OCI-LY7 (cell line): ENCODE results near the gene EPX. TPM values are rescaled to one million over a fixed set of nuclear protein-coding genes. Genes with fewer than 3 reads are reported as not detected.

Source experiments
- BruUV-seq: library from RNA; stranded (reverse); fragments of 400-500 nt; replicated peaks from 2 replicates; lab custom pipeline; 2021; lab: Mats Ljungman, UMichigan
- CTCF ChIA-PET: fragments of 300-600 bp; sonication (Branson Sonifier 250); formaldehyde crosslinking; loops from one replicate; lab custom pipeline; 2022; ENCODE audit warnings: antibody characterized with exemption; ENCODE audit not compliant: unreplicated experiment; lab: Charles Lee
- POLR2A ChIA-PET: fragments of 300-600 bp; sonication (Branson Sonifier 250); formaldehyde crosslinking; loops from one replicate; lab custom pipeline; 2022; ENCODE audit warnings: antibody characterized with exemption; lab: Charles Lee
- DNase-seq: peaks from one replicate; pipeline ENCODE4 v3.0.0-alpha.2; 2015; ENCODE audit warnings: low spot score
- H2AFZ ChIP-seq: fragments of 200-600 bp; sonication (generic), shearing (Covaris generic); 2 replicates; pipeline ENCODE4 v1.6.1; 2014; ENCODE audit warnings: mild to moderate bottlenecking, antibody characterized with exemption, low read length, moderate library complexity
- H3K27ac ChIP-seq: fragments of 200-600 bp; sonication (generic); 2 replicates; pipeline ENCODE4 v1.5.1; 2014; ENCODE audit warnings: mixed run types, low read depth, mild to moderate bottlenecking, moderate library complexity, low read length, inconsistent platforms; ENCODE audit not compliant: poor library complexity, severe bottlenecking
- H3K36me3 ChIP-seq: fragments of 200-600 bp; sonication (generic); 2 replicates; pipeline ENCODE4 v1.6.1; 2014; ENCODE audit warnings: mild to moderate bottlenecking, antibody characterized with exemption, low read length, moderate library complexity, mixed read lengths; ENCODE audit not compliant: insufficient read depth
- H3K4me1 ChIP-seq: fragments of 200-600 bp; sonication (generic); 2 replicates; pipeline ENCODE4 v1.5.1; 2014; ENCODE audit warnings: mild to moderate bottlenecking, low read length; ENCODE audit not compliant: insufficient read depth, poor library complexity, severe bottlenecking
- H3K4me2 ChIP-seq: fragments of 200-600 bp; sonication (generic); 2 replicates; pipeline ENCODE4 v1.6.1; 2014; ENCODE audit warnings: mild to moderate bottlenecking, low read length
- H3K4me3 ChIP-seq: fragments of 200-600 bp; sonication (generic); 2 replicates; pipeline ENCODE4 v1.5.1; 2014; ENCODE audit warnings: mild to moderate bottlenecking, low read depth, low read length; ENCODE audit not compliant: poor library complexity, severe bottlenecking
- H3K79me2 ChIP-seq: fragments of 200-600 bp; sonication (generic); 2 replicates; pipeline ENCODE4 v1.6.1; 2016; ENCODE audit warnings: low read depth, mild to moderate bottlenecking, low read length, moderate library complexity, mixed read lengths; ENCODE audit not compliant: insufficient read depth
- H3K9me2 ChIP-seq: fragments of 200-600 bp; sonication (generic); 2 replicates; pipeline ENCODE4 v1.6.1; 2016; ENCODE audit warnings: mild to moderate bottlenecking, low read length, mixed read lengths; ENCODE audit not compliant: insufficient read depth
- H3K9me3 ChIP-seq: fragments of 200-600 bp; sonication (generic); 2 replicates; pipeline ENCODE4 v1.6.1; 2014; ENCODE audit warnings: mild to moderate bottlenecking, mixed run types, low read length, mixed read lengths
- H4K20me1 ChIP-seq: fragments of 200-600 bp; sonication (generic); 2 replicates; pipeline ENCODE4 v1.6.1; 2014; ENCODE audit warnings: mild to moderate bottlenecking, antibody characterized with exemption, low read length, moderate library complexity, mixed read lengths; ENCODE audit not compliant: insufficient read depth
- EZH2phosphoT487 ChIP-seq: fragments of 200-600 bp; sonication (generic); IDR thresholded peaks from 2 replicates; pipeline ENCODE4 v1.6.1; 2018; ENCODE audit warnings: low read depth, borderline replicate concordance, mild to moderate bottlenecking, mixed run types, antibody characterized with exemption, low read length, moderate library complexity, mixed read lengths
- intact Hi-C: fragments of 100-400 bp; cut with micrococcal nuclease; formaldehyde crosslinking; loops from one replicate; pipeline ENCODE4 v1.10.0; 2022; ENCODE audit not compliant: unreplicated experiment
- total RNA-seq, 2 experiments: library from RNA; depleted of rRNA in 1 of 2; stranded (reverse); fragments of >200 nt in 1 of 2; shearing (Covaris generic) in 1 of 2; gene quantifications; 2 replicates each; pipeline ENCODE4 v1.2.3, GENCODE V29; 2014 to 2022
- TF ChIP-seq, protein P1 (sequence below): fragments of 200-600 bp; sonication (generic); conservative IDR thresholded peaks from 2 replicates; pipeline ENCODE4 v1.5.1; 2014; ENCODE audit warnings: mild to moderate bottlenecking, antibody characterized with exemption, low read length, moderate library complexity, mixed read lengths

The EPX gene
- total RNA-seq, 2 experiments from 2014 or later = not detected

DNA sequence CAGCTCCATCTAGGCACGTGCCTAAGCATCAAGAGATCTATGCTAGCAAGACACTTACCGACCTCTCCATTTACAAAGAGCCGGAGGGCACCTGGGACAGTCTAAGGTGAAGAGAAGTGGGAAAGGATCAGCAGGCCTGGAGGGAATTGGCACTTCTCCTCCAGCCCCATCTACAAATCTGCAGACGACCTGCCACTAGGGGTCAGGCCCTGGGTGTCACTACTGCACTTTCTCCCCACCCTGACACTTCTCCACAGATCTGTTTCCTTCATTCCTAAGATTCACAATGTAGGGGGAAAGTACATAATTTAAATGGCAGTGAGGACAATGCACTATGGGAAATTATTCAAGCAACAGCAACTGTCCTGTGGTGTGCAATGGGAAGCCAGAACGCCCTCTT is 18.4 kb downstream of the EPX start:
- H3K36me3 ChIP-seq = no peaks in the 10 kb centered on the region
- no peak overlapping the region for H3K27ac ChIP-seq
- H3K4me2 ChIP-seq = no peak overlapping the region
- no peaks in the 10 kb centered on the region for H4K20me1 ChIP-seq
- H3K9me3 ChIP-seq = no peaks in the 10 kb centered on the region
- H3K79me2 ChIP-seq = no peaks in the 10 kb centered on the region
- ChIA-PET POLR2A (interaction anchor here (0.7 kb wide), 1 partner anchor 20 kb away, joined by 3 read pairs; no protein-coding TSS in a partner anchor), CTCF (no interaction called here)
- no peaks in the 10 kb centered on the region for H3K4me1 ChIP-seq
- no peak overlapping the region for H2AFZ ChIP-seq
- no peak for DNase-seq
- H3K4me3 ChIP-seq = no peak overlapping the region
- H3K9me2 ChIP-seq = no peaks in the 10 kb centered on the region
- intact Hi-C loops = no loop called here
- BruUV-seq = no TSS peak
- no peak for TF ChIP-seq EZH2phosphoT487
- TF ChIP-seq, protein P1, sequence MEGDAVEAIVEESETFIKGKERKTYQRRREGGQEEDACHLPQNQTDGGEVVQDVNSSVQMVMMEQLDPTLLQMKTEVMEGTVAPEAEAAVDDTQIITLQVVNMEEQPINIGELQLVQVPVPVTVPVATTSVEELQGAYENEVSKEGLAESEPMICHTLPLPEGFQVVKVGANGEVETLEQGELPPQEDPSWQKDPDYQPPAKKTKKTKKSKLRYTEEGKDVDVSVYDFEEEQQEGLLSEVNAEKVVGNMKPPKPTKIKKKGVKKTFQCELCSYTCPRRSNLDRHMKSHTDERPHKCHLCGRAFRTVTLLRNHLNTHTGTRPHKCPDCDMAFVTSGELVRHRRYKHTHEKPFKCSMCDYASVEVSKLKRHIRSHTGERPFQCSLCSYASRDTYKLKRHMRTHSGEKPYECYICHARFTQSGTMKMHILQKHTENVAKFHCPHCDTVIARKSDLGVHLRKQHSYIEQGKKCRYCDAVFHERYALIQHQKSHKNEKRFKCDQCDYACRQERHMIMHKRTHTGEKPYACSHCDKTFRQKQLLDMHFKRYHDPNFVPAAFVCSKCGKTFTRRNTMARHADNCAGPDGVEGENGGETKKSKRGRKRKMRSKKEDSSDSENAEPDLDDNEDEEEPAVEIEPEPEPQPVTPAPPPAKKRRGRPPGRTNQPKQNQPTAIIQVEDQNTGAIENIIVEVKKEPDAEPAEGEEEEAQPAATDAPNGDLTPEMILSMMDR = peak; percentile 63

DNA sequence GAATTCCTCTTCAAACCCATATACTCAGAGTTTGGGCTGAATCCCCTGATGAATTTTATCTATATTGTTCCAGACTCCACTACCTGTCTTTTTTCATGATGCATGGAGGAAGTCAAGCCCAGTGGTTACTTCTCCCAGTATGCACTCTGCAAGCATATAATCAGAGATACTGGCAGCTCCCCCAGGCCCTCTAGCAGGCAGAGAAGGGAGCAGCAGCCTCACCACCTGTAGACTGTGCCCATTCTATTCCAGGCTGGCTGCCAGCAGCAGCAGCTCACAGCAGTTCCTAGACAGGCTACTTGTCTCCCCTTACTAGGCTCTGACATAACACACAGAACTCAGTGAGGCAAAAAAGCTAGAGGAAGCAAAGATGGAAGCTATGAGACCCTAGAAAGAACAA is 23.2 kb downstream of the EPX start:
- no peak overlapping the region for H3K4me3 ChIP-seq
- intact Hi-C loops = no loop called here
- no peak overlapping the region for H2AFZ ChIP-seq
- ChIA-PET CTCF (no interaction called here), POLR2A (interaction anchor here (1.1 kb wide), 1 partner anchor 128 kb away, joined by 4 read pairs; no protein-coding TSS in a partner anchor)
- H3K27ac ChIP-seq = no peak overlapping the region
- TF ChIP-seq, protein P1 = peak; percentile 52
- TF ChIP-seq EZH2phosphoT487 = no peak
- no TSS peak for BruUV-seq
- H3K36me3 ChIP-seq = no peaks in the 10 kb centered on the region
- no peak overlapping the region for H3K4me2 ChIP-seq
- H3K4me1 ChIP-seq = peaks cover 13% of the 10 kb centered on the region
- H3K79me2 ChIP-seq = no peaks in the 10 kb centered on the region
- peak; percentile 20 for DNase-seq
- no peaks in the 10 kb centered on the region for H3K9me2 ChIP-seq
- no peaks in the 10 kb centered on the region for H3K9me3 ChIP-seq
- H4K20me1 ChIP-seq = no peaks in the 10 kb centered on the region

DNA sequence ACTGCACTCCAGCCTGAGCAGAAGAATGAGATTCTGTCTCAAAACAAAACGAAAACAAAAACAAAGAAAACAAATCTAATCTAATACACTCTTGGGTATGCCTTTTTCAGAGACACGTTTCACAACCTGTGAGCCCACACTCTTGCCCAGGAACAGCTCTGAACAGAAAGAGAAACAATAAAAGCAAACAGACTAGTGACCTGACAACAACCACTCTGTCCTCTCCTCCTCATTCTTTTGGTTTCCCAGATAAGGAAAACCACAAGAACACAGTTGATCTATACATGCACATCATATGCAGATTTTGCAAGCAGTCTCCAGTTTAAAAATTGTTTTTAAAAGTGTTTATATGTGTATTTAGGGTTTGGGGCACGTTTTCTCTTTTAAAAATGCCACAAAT is 25.2 kb downstream of the EPX start:
- Histone ChIP-seq H3K4me3 (no peak overlapping the region), H3K4me1 (peaks cover 13% of the 10 kb centered on the region), H3K9me2 (no peaks in the 10 kb centered on the region), H3K79me2 (no peaks in the 10 kb centered on the region), H2AFZ (no peak overlapping the region), H3K4me2 (no peak overlapping the region), H3K36me3 (no peaks in the 10 kb centered on the region), H3K9me3 (no peaks in the 10 kb centered on the region), H4K20me1 (no peaks in the 10 kb centered on the region), H3K27ac (no peak overlapping the region)
- TF ChIP-seq, protein P1 = no peak
- no peak for TF ChIP-seq EZH2phosphoT487
- intact Hi-C loops = no loop called here
- no TSS peak for BruUV-seq
- ChIA-PET POLR2A (interaction anchor here (0.7 kb wide), 1 partner anchor 9 kb away, joined by 3 read pairs; no protein-coding TSS in a partner anchor), CTCF (no interaction called here)
- DNase-seq = no peak
